NT2/D1 (cell line): ENCODE measurements around the gene CGB7.

Experiments used
- DNase-seq: peaks from one replicate; pipeline ENCODE4 v3.0.0-alpha.2; 2011; ENCODE audit warnings: low read depth, low spot score
- H3K27me3 ChIP-seq: 2 replicates; pipeline ENCODE4 v1.6.0; 2011; ENCODE audit warnings: mild to moderate bottlenecking; ENCODE audit not compliant: insufficient read length, insufficient read depth
- H3K36me3 ChIP-seq: 2 replicates; pipeline ENCODE4 v1.6.1; 2011; ENCODE audit warnings: mild to moderate bottlenecking, low read length, mixed read lengths; ENCODE audit not compliant: insufficient read depth, insufficient read length
- H3K4me1 ChIP-seq: 2 replicates; pipeline ENCODE4 v1.5.1; 2011; ENCODE audit not compliant: insufficient read depth, insufficient read length
- H3K4me3 ChIP-seq: 2 replicates; pipeline ENCODE4 v1.5.1; 2011; ENCODE audit warnings: low read depth; ENCODE audit not compliant: insufficient read length
- H3K9ac ChIP-seq: 2 replicates; pipeline ENCODE4 v1.6.0; 2011; ENCODE audit warnings: low read depth; ENCODE audit not compliant: insufficient read length
- H3K9me3 ChIP-seq: 2 replicates; pipeline ENCODE4 v1.5.1; 2011; ENCODE audit warnings: mild to moderate bottlenecking, low read length; ENCODE audit not compliant: insufficient read depth
- SUZ12 ChIP-seq: IDR thresholded peaks from 2 replicates; pipeline ENCODE4 v1.6.1; 2011; ENCODE audit not compliant: insufficient read length, insufficient read depth; ENCODE audit errors: extremely low read depth
- YY1 ChIP-seq: IDR thresholded peaks from 2 replicates; pipeline ENCODE4 v1.6.1; 2011; ENCODE audit not compliant: insufficient read length, insufficient read depth
- ZNF274 ChIP-seq: IDR thresholded peaks from 2 replicates; pipeline ENCODE4 v1.6.1; 2011; ENCODE audit warnings: mild to moderate bottlenecking, low read depth, low read length

CGB7 gene

GRCh38 chr19:49097453-49098288, 40.1 kb upstream of the CGB7 start:
- Histone ChIP-seq H3K36me3 (peaks cover 84% of the 10 kb centered on the region), H3K4me1 (peaks cover 17% of the 10 kb centered on the region), H3K4me3 (no peak overlapping the region), H3K9me3 (no peaks in the 10 kb centered on the region), H3K9ac (peak overlapping the region; percentile 13), H3K27me3 (no peaks in the 10 kb centered on the region)
- TF ChIP-seq ZNF274, result no peak
- TF ChIP-seq YY1, result no peak
- TF ChIP-seq SUZ12, result no peak
- no peak for DNase-seq

GRCh38 chr19:49094505-49095482, 37.2 kb upstream of the CGB7 start:
- DNase-seq, result no peak
- TF ChIP-seq YY1 (no peak), ZNF274 (no peak)
- no peak overlapping the region for H3K9ac ChIP-seq

GRCh38 chr19:49092686-49093085, 35.1 kb upstream of the CGB7 start:
- Histone ChIP-seq H3K9ac (no peak overlapping the region), H3K4me1 (peaks cover 4% of the 10 kb centered on the region), H3K27me3 (no peaks in the 10 kb centered on the region), H3K36me3 (peaks cover 83% of the 10 kb centered on the region), H3K4me3 (no peak overlapping the region), H3K9me3 (no peaks in the 10 kb centered on the region)
- DNase-seq, result no peak
- TF ChIP-seq YY1 (no peak), SUZ12 (no peak), ZNF274 (no peak)

More at GRCh38 chr19:49094505-49095482, 37.2 kb upstream of the CGB7 start:
- Histone ChIP-seq H3K4me1 (peaks cover 11% of the 10 kb centered on the region), H3K9me3 (no peaks in the 10 kb centered on the region), H3K27me3 (no peaks in the 10 kb centered on the region), H3K36me3 (peaks cover 89% of the 10 kb centered on the region), H3K4me3 (no peak overlapping the region)

- TF ChIP-seq SUZ12 (no peak), ZNF274 (no peak), YY1 (no peak)
- H3K36me3 ChIP-seq, result peaks cover 81% of the 10 kb centered on the region
- H3K9me3 ChIP-seq, result no peaks in the 10 kb centered on the region
- H3K9ac ChIP-seq, result no peak overlapping the region
- H3K4me3 ChIP-seq, result no peak overlapping the region
- no peak for DNase-seq
- H3K4me1 ChIP-seq, result peaks cover 5% of the 10 kb centered on the region
- H3K27me3 ChIP-seq, result no peaks in the 10 kb centered on the region
Measured at GRCh38 chr19:49091391-49092038, 34.0 kb upstream of the CGB7 start.

- Histone ChIP-seq H3K9me3 (peaks cover 8% of the 10 kb centered on the region; the same call in 1 of the 2 replicates), H3K4me1 (peaks cover 4% of the 10 kb centered on the region), H3K4me3 (peak overlapping the region; percentile 94), H3K27me3 (no peaks in the 10 kb centered on the region), H3K9ac (peak overlapping the region; percentile 98), H3K36me3 (peaks cover 39% of the 10 kb centered on the region)
- DNase-seq, result no peak
- TF ChIP-seq ZNF274 (no peak), YY1 (no peak), SUZ12 (no peak)
Measured at GRCh38 chr19:49086296-49086695, 28.7 kb upstream of the CGB7 start.

- H3K9me3 ChIP-seq, result peaks cover 8% of the 10 kb centered on the region; the same call in 1 of the 2 replicates
- peaks cover 35% of the 10 kb centered on the region for H3K36me3 ChIP-seq
- TF ChIP-seq SUZ12 (no peak), ZNF274 (no peak), YY1 (no peak)
- peaks cover 4% of the 10 kb centered on the region for H3K4me1 ChIP-seq
- no peak for DNase-seq
- H3K4me3 ChIP-seq, result peak overlapping the region; percentile 94
- peak overlapping the region; percentile 98 for H3K9ac ChIP-seq
- H3K27me3 ChIP-seq, result no peaks in the 10 kb centered on the region
Measured at GRCh38 chr19:49085868-49086232, 28.3 kb upstream of the CGB7 start.
